IPS-15b (cell line): ENCODE results near the gene ATF3.

Experiments
- H3K27me3 ChIP-seq: one replicate; pipeline ENCODE4 v1.6.1; 2013; ENCODE audit warnings: low read length; ENCODE audit not compliant: control insufficient read depth, insufficient read depth
- H3K36me3 ChIP-seq: one replicate; pipeline ENCODE4 v1.6.1; 2013; ENCODE audit warnings: low read length; ENCODE audit not compliant: control insufficient read depth, insufficient read depth
- H3K4me1 ChIP-seq: one replicate; pipeline ENCODE4 v1.6.1; 2013; ENCODE audit warnings: mild to moderate bottlenecking, low read length; ENCODE audit not compliant: control insufficient read depth, insufficient read depth
- H3K4me3 ChIP-seq: one replicate; pipeline ENCODE4 v1.5.1; 2013; ENCODE audit warnings: low read depth, low read length
- H3K9ac ChIP-seq: one replicate; pipeline ENCODE4 v1.6.1; 2013; ENCODE audit warnings: low read depth, mild to moderate bottlenecking, low read length
- H3K9me3 ChIP-seq: one replicate; pipeline ENCODE4 v1.6.1; 2013; ENCODE audit warnings: mild to moderate bottlenecking, low read length; ENCODE audit not compliant: control insufficient read depth, insufficient read depth

Gene ATF3

DNA sequence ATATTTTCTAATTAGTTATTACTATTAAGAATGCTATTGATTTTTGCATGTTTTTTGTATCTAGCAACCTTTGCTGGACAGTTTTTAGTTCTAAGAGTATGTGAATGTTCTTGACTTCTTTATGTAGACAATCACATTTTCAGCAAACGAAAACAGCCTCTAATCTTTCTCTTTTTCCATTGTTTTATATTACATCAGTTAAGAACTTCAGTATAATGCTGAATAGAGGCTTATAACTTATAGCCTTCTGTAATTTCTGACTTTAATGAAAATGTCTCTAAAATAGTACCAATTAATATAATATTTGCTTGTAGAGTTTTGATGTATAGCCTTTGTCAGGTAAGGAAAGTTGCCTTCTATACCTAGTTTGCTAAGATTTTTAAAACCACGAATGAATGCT, 33.2 kb upstream of the ATF3 start:
- no peaks in the 10 kb centered on the region for H3K4me1 ChIP-seq
- no peaks in the 10 kb centered on the region for H3K9me3 ChIP-seq
- no peak overlapping the region for H3K9ac ChIP-seq
- no peak overlapping the region for H3K4me3 ChIP-seq
- H3K27me3 ChIP-seq, result no peaks in the 10 kb centered on the region
- H3K36me3 ChIP-seq, result no peaks in the 10 kb centered on the region

DNA sequence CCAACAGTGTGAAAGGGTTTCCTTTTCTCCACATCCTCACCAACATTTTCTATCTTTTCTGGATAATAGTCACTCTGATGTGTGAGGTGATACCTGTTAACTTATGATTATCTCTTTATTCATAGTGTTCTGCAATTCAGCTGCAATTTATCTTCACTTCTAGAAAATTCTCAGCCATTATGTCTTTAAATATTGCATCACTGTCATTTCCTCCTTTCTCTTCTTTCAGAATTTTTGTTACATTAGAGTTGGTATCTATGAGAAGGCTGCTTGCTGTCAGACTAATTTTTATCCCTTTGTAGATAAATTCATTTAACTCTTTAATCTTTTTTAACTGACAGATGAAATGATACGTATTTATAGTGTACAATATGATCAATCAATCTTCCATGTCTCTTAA, 30.5 kb upstream of the ATF3 start:
- Histone ChIP-seq H3K27me3 (no peaks in the 10 kb centered on the region), H3K9ac (no peak overlapping the region), H3K4me1 (no peaks in the 10 kb centered on the region), H3K36me3 (no peaks in the 10 kb centered on the region), H3K4me3 (no peak overlapping the region), H3K9me3 (no peaks in the 10 kb centered on the region)

DNA sequence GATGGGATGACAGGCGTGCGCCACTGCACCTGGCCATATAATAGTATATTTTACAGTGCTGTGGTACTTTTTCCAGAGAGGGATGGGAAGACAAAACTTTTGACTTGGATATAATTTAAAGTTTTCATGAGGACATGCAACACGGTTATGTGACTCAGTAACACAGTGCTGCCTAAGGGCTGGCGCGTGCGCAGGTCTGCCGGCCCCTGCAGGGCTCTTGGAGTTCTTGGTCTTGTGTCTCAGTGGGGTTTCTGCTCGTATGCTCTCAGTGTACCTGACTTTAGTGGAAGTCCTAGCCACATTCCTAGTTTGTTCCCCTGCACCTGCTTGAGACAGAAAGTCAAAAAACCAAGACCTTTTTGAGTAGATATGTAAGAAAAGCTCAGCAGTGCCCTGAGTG, 27.5 kb upstream of the ATF3 start:
- Histone ChIP-seq H3K9me3 (no peaks in the 10 kb centered on the region), H3K4me1 (no peaks in the 10 kb centered on the region), H3K27me3 (no peaks in the 10 kb centered on the region), H3K4me3 (no peak overlapping the region), H3K9ac (no peak overlapping the region), H3K36me3 (no peaks in the 10 kb centered on the region)

DNA sequence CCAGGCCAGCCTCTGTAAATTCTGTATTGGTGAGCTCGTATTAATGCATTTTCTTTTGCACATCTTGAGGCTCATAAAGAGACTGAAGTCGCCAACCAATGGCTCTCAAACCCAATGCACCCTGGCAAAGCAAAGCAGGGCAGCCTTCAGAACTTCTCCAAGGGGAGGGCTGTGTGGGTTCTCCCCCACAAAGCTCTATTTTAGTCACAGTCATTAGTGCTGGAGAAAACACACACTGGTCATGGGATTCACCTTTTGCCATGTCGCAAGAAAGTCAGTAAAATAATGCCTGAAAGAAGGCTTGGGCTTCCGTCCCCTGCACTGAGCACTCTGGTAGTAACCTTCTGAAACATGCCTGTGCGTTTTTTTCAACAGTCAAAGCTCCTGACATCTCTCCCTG, 26.3 kb upstream of the ATF3 start:
- H3K27me3 ChIP-seq, result no peaks in the 10 kb centered on the region
- no peaks in the 10 kb centered on the region for H3K9me3 ChIP-seq

DNA sequence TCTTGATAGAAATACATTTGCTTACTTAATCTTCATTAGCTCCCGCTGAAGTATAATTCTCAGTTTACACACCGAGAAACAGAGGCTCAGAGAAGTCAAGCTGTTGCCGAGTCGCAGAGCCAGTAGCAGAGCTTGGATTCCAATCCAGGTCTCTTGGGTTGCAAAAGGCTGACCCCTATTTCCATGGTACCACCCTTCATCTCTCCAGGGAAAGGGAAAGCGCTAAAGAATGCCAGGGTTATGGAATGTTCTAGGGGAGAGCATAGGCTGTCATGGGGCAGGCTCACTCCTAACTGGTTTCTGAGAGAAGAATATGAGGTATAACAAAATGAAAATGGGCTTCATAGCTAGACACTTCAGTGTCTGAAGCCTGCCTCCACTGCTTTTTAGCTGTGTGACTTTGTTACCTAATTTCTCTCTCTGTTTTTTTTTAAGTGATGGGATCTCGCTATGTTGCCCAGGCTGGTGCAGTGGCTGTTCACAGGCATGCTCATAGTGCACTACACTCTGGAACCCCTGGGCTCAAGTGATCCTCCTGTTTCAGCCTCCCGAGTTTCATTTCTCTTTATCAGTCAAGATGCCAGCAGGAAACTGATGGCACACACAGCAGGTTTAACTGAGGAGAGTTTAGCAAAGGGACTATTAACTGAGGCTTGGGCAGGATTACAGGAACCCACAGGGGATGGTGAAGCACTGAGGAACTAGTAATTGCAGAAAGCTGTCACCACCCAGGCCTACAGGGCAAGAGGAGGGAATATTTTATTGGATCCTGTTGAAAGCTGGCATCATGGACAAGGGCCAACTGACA, 25.5 kb upstream of the ATF3 start:
- Histone ChIP-seq H3K27me3 (no peaks in the 10 kb centered on the region), H3K36me3 (no peaks in the 10 kb centered on the region), H3K4me1 (peaks cover 3% of the 10 kb centered on the region), H3K4me3 (no peak overlapping the region), H3K9me3 (no peaks in the 10 kb centered on the region), H3K9ac (no peak overlapping the region)

More for the DNA sequence above, 26.3 kb upstream of the ATF3 start:
- peaks cover 3% of the 10 kb centered on the region for H3K4me1 ChIP-seq
- no peak overlapping the region for H3K4me3 ChIP-seq
- no peaks in the 10 kb centered on the region for H3K36me3 ChIP-seq
- H3K9ac ChIP-seq, result no peak overlapping the region

DNA sequence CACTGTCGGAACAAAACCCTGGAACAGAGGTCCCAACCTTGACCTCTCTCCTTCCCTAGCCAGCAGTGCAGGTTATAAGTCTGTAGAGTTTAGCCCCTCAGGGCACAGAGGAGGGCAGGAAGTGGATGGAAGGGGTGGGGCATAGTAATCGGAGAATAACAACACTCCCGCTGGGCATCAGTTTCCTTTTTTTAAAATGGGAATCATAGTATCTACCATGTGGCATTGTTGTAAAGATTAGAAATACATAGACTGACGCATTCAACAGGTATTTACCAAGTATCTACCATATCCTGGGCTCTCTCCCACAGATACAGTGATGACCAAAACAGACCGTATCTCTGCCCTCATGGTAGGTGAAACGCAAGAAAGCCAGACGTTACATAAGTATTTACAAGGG, 24.9 kb upstream of the ATF3 start:
- H3K4me3 ChIP-seq, result no peak overlapping the region
- no peaks in the 10 kb centered on the region for H3K9me3 ChIP-seq
- H3K36me3 ChIP-seq, result no peaks in the 10 kb centered on the region
- H3K4me1 ChIP-seq, result peaks cover 3% of the 10 kb centered on the region
- H3K9ac ChIP-seq, result no peak overlapping the region
- H3K27me3 ChIP-seq, result no peaks in the 10 kb centered on the region

DNA sequence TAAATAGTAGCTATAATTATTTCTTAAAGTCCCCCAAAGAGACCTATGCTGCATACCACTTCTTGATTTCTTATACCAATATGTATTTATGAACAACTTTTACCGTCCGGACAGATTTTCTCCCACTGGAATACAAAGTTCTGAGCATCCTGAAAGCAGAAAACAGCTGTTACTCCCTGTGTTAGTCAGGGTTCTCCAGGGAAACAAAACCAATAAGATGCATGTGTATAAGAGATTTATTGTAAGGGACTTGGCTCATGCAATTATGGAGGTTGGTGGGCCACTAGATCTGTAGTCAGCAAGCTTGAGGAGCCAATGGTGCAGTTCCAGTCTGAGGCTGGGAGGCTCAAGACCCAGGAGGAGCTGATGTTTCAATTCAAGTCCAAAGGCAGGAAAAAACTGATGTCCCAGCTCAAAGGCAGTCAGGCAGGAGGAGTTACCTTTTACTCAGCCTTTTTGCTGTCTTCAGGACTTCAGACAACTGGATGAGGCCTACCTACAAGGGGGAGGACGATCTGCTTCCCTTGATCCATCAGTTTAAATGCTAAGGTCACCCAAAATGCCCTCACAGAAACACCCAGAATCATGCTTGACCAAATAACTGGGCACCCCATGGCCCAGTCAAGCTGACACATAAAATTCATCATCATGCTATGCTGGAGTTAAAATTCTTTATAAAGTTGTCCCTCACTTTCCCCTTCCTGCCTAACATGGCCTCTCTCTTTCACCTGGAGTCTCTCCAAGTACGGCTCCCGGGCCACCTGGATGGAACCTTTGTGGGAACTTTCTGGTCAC, 24.3 kb upstream of the ATF3 start:
- peaks cover 3% of the 10 kb centered on the region for H3K4me1 ChIP-seq
- H3K36me3 ChIP-seq, result no peaks in the 10 kb centered on the region
- no peak overlapping the region for H3K4me3 ChIP-seq
- no peaks in the 10 kb centered on the region for H3K9me3 ChIP-seq
- H3K27me3 ChIP-seq, result no peaks in the 10 kb centered on the region
- H3K9ac ChIP-seq, result no peak overlapping the region

DNA sequence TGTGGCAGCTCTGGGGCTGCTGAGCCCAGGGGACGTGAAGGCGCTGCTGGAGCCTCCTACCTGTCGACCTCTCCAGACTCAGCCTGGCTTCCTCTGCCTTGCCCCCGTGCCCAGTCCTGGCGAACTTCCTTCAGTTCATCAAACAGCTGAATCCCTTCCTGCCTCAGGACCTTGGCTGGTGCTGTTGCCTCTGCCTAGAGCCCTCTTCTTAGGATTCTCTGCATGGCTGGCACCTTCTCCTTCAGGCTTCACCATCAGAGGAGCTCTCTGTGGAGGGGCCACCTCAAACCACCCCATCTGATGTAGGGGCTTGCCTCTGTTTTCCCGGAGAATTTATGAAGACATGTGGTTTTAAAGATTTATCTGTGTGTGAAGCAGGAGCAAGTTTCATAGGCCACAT, 23.4 kb upstream of the ATF3 start:
- Histone ChIP-seq H3K9ac (no peak overlapping the region), H3K9me3 (no peaks in the 10 kb centered on the region), H3K4me1 (peaks cover 3% of the 10 kb centered on the region), H3K4me3 (no peak overlapping the region), H3K27me3 (no peaks in the 10 kb centered on the region), H3K36me3 (no peaks in the 10 kb centered on the region)

DNA sequence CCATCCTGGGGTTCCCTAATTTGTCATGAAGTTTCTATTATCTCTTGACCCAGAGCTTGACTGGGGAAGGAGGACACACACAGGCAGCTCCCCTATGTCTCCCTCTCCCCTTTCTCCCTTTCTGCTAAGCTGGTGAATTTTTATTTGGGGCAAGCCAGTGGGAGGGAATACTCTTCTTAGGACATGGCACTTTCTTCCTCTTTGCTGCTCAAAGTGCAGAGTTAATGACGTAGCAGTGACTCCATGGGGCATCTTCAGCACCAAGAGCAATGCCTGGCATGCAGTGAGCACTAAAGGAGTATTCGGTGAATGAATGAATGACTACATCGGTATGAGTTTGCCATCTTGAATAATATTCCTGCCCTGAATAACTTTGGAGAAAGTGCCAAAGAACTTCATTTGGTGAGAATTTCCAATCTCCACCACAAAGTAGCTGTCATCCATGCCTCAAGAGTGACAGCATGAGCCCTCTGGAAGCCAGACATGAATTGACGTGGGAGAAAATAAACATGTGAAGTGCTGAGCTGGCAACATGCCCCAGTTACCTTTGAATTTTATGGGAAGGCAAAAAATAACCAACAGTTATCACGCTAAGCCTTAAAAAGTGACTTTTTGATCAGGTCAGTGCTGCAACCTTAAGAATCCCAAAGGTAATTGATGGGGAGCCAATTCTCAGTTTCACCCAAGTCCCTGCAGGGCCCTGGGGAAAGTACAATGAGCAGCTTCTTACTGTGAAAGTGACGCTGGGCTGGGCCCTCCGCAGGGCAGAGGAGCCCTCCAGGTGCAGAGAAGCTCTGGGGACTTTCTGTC, 22.1 kb upstream of the ATF3 start:
- Histone ChIP-seq H3K9me3 (no peaks in the 10 kb centered on the region), H3K4me3 (no peak overlapping the region), H3K27me3 (no peaks in the 10 kb centered on the region), H3K4me1 (peaks cover 3% of the 10 kb centered on the region), H3K9ac (no peak overlapping the region), H3K36me3 (no peaks in the 10 kb centered on the region)

DNA sequence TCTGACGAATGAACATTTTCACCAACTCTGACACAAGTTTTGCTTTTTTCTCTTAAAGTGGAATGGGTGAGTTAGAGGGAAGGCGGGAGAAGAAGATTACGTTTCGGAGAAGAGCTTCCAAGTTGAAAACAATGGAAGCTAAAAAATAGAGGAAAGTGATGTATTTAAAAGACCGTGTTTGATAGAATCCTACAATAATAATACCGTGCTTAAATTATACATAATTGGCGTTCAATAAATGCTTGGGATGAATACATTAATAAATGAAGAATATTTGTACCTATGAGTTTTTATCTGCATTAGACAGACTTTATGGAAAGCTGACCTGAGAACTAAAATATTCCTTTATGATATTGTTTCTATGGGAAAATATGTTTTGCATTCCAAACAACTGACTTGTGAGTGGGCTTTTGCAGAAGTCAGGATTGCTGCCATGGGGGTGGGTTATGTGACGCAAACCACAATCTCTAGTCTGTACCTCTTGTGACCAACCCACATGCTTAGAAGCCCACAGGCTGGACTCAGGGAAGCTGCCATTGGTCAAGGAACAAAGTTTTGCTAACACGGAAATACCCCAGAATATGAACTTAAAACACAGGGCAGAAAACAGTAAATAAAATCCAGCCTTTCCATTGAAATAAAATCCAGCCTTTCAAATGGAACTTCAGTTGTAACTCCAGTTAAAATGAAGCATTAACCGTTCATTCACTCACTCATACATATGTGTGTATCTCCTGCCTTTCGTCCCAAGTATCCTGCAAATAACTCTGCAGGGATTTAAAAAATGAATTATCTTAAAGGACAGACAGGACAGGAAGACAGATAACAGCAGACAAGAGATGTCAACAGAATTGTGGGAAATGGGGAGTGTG, 21.3 kb upstream of the ATF3 start:
- Histone ChIP-seq H3K9me3 (no peaks in the 10 kb centered on the region), H3K4me1 (peaks cover 3% of the 10 kb centered on the region), H3K27me3 (no peaks in the 10 kb centered on the region), H3K4me3 (no peak overlapping the region), H3K36me3 (no peaks in the 10 kb centered on the region), H3K9ac (no peak overlapping the region)
